ENCODE measurements around the gene SPATA6L. TPM values are rescaled to one million over a fixed set of nuclear protein-coding genes. Genes with fewer than 3 reads are reported as not detected.

The SPATA6L gene
- total and polyA plus RNA-seq, 2 of the 13 experiments (the other 11 are each of a cell fraction or from before 2014, with no cell fraction given) = 1.1 to 1.9 TPM

GRCh38 chr9:4662989-4663792, 3.1 kb downstream of the SPATA6L start (continued):
- TF ChIP-seq ZNF574 (CRISPR knock-in tag; IDR thresholded peaks at IDR 0.05) (no peak), REST (IDR thresholded peaks at IDR 0.05; ENCODE audit: borderline replicate concordance in 1 of 2, low read depth in 1 of 2, low read length in 2 of 2) (peak in 1 of 2 experiments; percentile 2; a peak in 1 of 4 replicates), HNF1B (CRISPR knock-in tag; IDR thresholded peaks at IDR 0.05) (no peak), ZBTB44 (CRISPR knock-in tag; IDR thresholded peaks at IDR 0.05) (no peak), HNRNPK (IDR thresholded peaks at IDR 0.05; ENCODE audit: low read depth, low read length, poor library complexity, severe bottlenecking) (no peak), TBX3 (IDR thresholded peaks at IDR 0.05; ENCODE audit: borderline replicate concordance) (no peak), ZHX1 (CRISPR knock-in tag; IDR thresholded peaks at IDR 0.05; ENCODE audit: low read depth) (no peak)

Measured in HepG2 (cell line).